Left lung (tissue), 10 donors: ENCODE measurements around the gene BRSK2. TPM values are rescaled to one million over a fixed set of nuclear protein-coding genes. Genes with fewer than 3 reads are reported as not detected.

ENCODE experiments used
- ATAC-seq: fragments of 200-7000 bp; cut with Tn5 transposase; one replicate; pipeline ENCODE4 v1.9.1; 2020; ENCODE audit warnings: moderate library complexity
- DNase-seq, 4 donors: peaks; one replicate each; pipeline ENCODE4 v3.0.0-alpha.2; 2013 to 2020
- H3K27ac ChIP-seq, 2 donors: fragments of 200-600 bp; sonication (generic) in 1 of 2; one replicate each; pipeline versions ENCODE4 v1.5.0 to v1.8.0; 2020 to 2021
- H3K27me3 ChIP-seq, 2 donors: fragments of 200-600 bp; sonication (generic) in 1 of 2; one replicate each; pipeline versions ENCODE4 v1.5.0 to v1.8.0; 2020 to 2021
- H3K36me3 ChIP-seq, 2 donors: fragments of 200-600 bp; sonication (generic) in 1 of 2; one replicate each; pipeline versions ENCODE4 v1.5.0 to v1.8.0; 2020 to 2021
- H3K4me1 ChIP-seq, 2 donors: fragments of 200-600 bp; one replicate each; pipeline ENCODE4 v1.8.0; 2021
- H3K4me3 ChIP-seq, 2 donors: fragments of 200-600 bp; sonication (generic) in 1 of 2; one replicate each; pipeline versions ENCODE4 v1.5.0 to v1.8.0; 2020 to 2021; ENCODE audit warnings: mild to moderate bottlenecking in 1 of 2
- H3K9me3 ChIP-seq, 2 donors: fragments of 200-600 bp; sonication (generic) in 1 of 2; one replicate each; pipeline versions ENCODE4 v1.5.0 to v1.8.0; 2020 to 2021
- intact Hi-C, 2 donors: fragments of 100-400 bp; cut with DNase I; formaldehyde crosslinking; loops; one replicate each; pipeline versions ENCODE4 v1.11.2 to v1.14.2; 2022
- polyA plus RNA-seq, 6 donors: library from polyadenylated mRNA; unstranded; fragments of 120-200 nt; gene quantifications; one replicate each; pipeline ENCODE4 v1.2.1, GENCODE V29; 2013; ENCODE audit not compliant: insufficient read length in 6 of 6
- total RNA-seq, 2 donors: library from RNA; stranded (reverse); fragmentation: NEBNext Ultra II Directional; extraction: Animal tissue kit (Norgen Biotek cat#: 25700); gene quantifications; one replicate each; pipeline ENCODE4 v1.2.1, GENCODE V29; 2021
- TF ChIP-seq, protein P1 (sequence below), 2 donors: fragments of 200-600 bp; sonication (generic) in 1 of 2; IDR thresholded peaks; one replicate each; pipeline versions ENCODE4 v1.5.0 to v1.8.0; 2021; ENCODE audit warnings: antibody characterized with exemption in 2 of 2
- donor health status: DM: no; HTN: yes; CAD: no.
- donor health status: DM: no; HTN: no; CAD: no.

Gene BRSK2
- total and polyA plus RNA-seq, 8 donors: 0.13 to 1.1 (median 0.69) TPM

DNA sequence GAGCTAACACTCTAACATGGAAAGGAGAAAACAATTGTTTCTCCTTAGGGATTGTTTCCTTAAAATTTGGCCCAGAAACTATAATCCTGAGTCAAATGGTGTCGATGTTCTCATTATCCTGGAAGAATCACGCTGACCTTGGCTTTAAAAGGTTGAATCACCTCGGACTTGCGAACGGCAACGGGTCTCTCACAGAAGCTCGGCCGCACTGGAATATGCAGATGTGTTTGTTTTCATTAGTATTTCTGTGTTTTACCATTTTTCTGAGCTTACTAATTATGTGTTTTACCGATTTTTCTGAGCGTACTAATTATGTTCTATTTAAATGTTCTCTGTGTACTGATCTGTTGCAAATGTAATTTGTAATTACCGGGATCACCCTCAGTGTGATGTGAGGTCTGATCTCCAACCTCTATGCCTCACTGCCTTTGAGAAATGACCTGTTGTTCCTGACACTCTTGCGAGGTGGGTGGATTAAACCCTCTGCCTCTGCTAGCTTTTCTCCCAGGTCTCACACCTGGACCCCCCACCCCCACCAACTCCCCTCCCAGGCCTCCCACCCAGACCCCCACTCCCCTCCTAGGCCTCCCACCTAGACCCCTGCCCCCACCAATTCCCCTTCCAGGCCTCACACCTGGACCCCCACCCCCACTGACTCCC, 38.3 kb upstream of the BRSK2 start:
- Histone ChIP-seq H3K36me3 (no peaks in the 10 kb centered on the region), H3K9me3 (no peaks in the 10 kb centered on the region), H3K27ac (no peak overlapping the region), H3K27me3 (peaks cover 0 to 58% of the 10 kb centered on the region in 2 donors), H3K4me1 (no peaks in the 10 kb centered on the region), H3K4me3 (no peak overlapping the region)
- intact Hi-C loops: no loop called here
- ATAC-seq (no peak), DNase-seq (no peak)
- TF ChIP-seq, protein P1, sequence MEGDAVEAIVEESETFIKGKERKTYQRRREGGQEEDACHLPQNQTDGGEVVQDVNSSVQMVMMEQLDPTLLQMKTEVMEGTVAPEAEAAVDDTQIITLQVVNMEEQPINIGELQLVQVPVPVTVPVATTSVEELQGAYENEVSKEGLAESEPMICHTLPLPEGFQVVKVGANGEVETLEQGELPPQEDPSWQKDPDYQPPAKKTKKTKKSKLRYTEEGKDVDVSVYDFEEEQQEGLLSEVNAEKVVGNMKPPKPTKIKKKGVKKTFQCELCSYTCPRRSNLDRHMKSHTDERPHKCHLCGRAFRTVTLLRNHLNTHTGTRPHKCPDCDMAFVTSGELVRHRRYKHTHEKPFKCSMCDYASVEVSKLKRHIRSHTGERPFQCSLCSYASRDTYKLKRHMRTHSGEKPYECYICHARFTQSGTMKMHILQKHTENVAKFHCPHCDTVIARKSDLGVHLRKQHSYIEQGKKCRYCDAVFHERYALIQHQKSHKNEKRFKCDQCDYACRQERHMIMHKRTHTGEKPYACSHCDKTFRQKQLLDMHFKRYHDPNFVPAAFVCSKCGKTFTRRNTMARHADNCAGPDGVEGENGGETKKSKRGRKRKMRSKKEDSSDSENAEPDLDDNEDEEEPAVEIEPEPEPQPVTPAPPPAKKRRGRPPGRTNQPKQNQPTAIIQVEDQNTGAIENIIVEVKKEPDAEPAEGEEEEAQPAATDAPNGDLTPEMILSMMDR (IDR thresholded peaks at IDR 0.05): no peak

DNA sequence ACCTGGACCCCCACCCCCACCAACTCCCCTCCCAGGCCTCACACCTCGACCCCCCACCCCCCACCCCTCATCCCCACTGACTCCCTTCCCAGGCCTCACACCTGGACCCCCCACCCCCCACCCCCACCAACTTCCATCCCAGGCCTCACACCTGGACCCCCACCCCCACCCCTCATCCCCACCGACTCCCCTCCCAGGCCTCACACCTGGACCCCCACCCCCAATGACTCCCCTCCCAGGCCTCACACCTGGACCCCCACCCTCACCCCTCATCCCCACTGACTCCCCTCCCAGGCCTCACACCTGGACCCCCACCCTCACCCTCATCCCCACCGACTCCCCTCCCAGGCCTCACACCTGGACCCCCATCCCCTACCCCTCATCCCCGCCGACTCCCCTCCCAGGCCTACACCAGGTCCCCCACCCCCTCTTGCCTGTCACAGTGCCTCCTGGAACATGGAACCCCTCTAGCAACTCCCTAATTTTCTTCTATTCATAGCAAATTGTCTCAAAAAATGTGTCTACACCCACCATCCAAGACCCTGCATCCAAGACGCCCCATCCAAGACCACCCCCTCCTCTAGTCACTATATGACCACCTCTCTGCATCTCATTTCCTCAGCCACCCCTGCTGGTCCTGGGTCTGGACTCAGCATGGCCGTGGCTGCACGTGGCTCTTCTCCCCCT, 36.9 kb upstream of the BRSK2 start:
- Histone ChIP-seq H3K27ac (no peak overlapping the region), H3K4me1 (no peaks in the 10 kb centered on the region), H3K36me3 (no peaks in the 10 kb centered on the region), H3K4me3 (no peak overlapping the region), H3K27me3 (peaks cover 0 to 58% of the 10 kb centered on the region in 2 donors), H3K9me3 (no peaks in the 10 kb centered on the region)
- intact Hi-C loops: no loop called here
- TF ChIP-seq, protein P1 (IDR thresholded peaks at IDR 0.05): no peak
- ATAC-seq (no peak), DNase-seq (no peak)

DNA sequence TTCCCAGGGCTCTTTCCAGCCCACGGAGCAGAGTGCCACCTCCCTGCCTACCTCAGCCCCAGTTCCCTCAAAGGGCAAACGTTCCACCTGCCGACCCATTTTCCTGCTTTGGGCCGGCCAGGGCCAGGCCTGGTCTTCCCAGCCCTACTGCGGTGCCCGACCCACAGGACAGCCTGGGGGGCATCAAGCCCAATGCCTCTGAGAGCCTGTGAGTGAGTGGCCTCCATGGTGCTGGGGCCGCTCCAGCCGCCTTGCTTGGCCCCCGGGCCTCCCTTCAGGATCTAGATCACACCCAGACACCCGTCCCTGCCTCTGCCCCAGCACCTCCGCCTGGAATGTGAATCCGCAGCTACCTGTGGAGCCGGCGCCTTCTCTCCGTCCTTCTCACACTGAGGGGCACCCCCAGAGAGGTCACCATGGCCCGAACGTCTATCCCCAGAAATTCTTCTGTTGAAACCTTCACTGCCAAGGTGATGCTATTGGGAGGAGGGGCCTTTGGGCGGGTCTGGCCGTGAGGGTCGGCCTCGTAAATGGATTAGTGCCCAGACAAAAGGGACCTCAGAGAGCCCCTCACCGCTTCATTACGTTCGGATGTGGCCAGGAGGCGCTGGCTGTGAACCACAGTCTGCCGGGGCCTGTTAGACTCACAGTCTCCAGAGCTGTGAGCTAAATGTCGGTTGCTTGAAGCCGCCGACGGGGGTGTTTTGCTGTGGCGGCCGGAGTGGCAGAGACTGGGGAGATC, 36.2 kb upstream of the BRSK2 start:
- no peaks in the 10 kb centered on the region for H3K9me3 ChIP-seq
- TF ChIP-seq, protein P1 (IDR thresholded peaks at IDR 0.05): no peak
- no peak overlapping the region for H3K27ac ChIP-seq
- ATAC-seq (no peak), DNase-seq (no peak)
- H3K4me1 ChIP-seq: no peaks in the 10 kb centered on the region
- H3K36me3 ChIP-seq: no peaks in the 10 kb centered on the region
- peaks cover 0 to 58% of the 10 kb centered on the region in 2 donors for H3K27me3 ChIP-seq
- intact Hi-C loops: no loop called here
- H3K4me3 ChIP-seq: no peak overlapping the region

DNA sequence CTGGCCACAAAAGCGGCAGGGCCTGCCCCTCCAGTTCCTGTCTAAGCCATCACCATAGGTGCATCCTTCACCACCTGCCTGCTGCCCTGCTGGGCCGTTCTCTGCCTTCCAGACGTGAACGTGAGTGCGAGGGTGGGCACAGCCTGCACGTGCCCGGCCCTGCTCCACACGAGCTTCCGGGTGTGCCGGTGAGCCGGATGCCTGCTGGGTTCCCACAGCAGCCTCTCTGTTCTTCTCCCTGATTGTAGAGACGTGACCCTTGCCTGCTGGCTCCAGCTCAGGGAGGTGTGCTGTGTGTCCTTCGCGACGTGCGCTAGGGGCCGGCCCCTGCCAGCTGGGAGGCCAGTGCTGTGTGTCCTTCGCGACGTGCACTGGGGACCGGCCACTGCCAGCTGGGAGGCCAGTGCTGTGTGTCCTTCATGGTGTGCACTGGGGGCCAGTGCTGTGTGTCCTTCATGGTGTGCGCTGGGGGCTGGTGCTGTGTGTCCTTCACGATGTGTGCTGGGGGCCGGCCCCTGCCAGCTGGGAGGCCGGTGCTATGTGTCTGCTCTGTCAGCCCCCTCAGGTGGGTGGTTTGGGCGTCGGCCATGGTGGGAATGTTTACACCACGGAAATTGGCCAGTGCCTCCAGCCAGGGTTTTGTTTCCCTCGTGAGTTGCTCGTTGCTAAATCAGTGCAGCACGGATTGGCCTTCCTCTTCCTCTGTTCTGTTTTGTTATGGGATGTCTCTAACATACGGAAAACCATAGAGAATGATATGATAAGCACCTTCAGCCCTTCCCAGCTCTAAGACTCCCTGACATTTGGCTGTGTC, 35.4 kb upstream of the BRSK2 start:
- Histone ChIP-seq H3K4me3 (no peak overlapping the region), H3K9me3 (no peaks in the 10 kb centered on the region), H3K36me3 (no peaks in the 10 kb centered on the region), H3K4me1 (no peaks in the 10 kb centered on the region), H3K27me3 (peaks cover 0 to 50% of the 10 kb centered on the region in 2 donors), H3K27ac (no peak overlapping the region)
- DNase-seq (no peak), ATAC-seq (no peak)
- intact Hi-C loops: no loop called here
- TF ChIP-seq, protein P1 (IDR thresholded peaks at IDR 0.05): no peak
